GM12872 (cell line): ENCODE results near the gene POLD1.

ENCODE experiments used
- CTCF ChIP-seq: IDR thresholded peaks from 3 replicates; pipeline ENCODE4 v1.5.1; 2011; ENCODE audit warnings: low read depth, mild to moderate bottlenecking, low read length, moderate library complexity; ENCODE audit not compliant: insufficient read depth

POLD1 gene

GRCh38 chr19:50383852-50384684 lies at the start of gene POLD1:
Gene POLD1, plus strand, starts transcription at chr19:50384347. Its CDS starts 14,505 bp downstream, at chr19:50398852.
- no peak for TF ChIP-seq CTCF

GRCh38 chr19:50334741-50335421 lies 49.3 kb upstream of the POLD1 start:
- no peak for TF ChIP-seq CTCF

GRCh38 chr19:50340331-50340730 lies 43.8 kb upstream of the POLD1 start:
- TF ChIP-seq CTCF = no peak

GRCh38 chr19:50341091-50341564 lies 43.0 kb upstream of the POLD1 start:
- no peak for TF ChIP-seq CTCF

- TF ChIP-seq CTCF = no peak
Observed at GRCh38 chr19:50344661-50345318, 39.4 kb upstream of the POLD1 start.

GRCh38 chr19:50349277-50350057 lies 34.7 kb upstream of the POLD1 start:
- TF ChIP-seq CTCF = peak; percentile 29; the same call in 1 of the 3 replicates

- TF ChIP-seq CTCF = no peak
Observed at GRCh38 chr19:50352242-50352641, 31.9 kb upstream of the POLD1 start.
